B cell (primary cell): Measurements from ENCODE around the gene CHST9.

Experiments used
- EZH2 ChIP-seq: IDR thresholded peaks from 2 replicates; pipeline ENCODE4 v1.6.1; 2012; ENCODE audit warnings: borderline replicate concordance, low read depth, mild to moderate bottlenecking, moderate library complexity, low read length; ENCODE audit not compliant: insufficient read depth, poor library complexity, severe bottlenecking
- TF ChIP-seq, protein P1 (sequence below): fragments of 200-600 bp; IDR thresholded peaks from one replicate; pipeline ENCODE4 v1.8.0; 2022; ENCODE audit warnings: antibody characterized with exemption, mild to moderate bottlenecking

DNA sequence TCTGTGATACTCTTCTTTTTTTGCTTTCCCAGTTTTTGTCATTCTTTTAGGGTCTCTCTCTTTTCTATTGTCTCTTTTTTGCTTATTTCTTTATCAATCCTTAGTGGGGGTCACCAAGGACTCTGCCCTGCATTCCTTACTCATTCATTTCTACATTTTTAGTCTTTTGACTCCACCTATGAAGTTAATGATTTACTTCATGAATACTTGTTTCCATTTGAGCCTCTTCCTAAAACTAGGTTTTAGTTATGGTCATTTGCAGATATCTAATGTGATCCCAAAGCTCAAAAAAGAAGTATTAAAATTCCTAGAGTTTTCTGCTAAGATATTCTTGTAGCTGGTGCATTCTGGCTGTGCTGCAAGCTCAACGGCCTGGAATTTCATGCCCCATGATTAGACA, 170.3 kb downstream of the CHST9 start:
- TF ChIP-seq, protein P1, sequence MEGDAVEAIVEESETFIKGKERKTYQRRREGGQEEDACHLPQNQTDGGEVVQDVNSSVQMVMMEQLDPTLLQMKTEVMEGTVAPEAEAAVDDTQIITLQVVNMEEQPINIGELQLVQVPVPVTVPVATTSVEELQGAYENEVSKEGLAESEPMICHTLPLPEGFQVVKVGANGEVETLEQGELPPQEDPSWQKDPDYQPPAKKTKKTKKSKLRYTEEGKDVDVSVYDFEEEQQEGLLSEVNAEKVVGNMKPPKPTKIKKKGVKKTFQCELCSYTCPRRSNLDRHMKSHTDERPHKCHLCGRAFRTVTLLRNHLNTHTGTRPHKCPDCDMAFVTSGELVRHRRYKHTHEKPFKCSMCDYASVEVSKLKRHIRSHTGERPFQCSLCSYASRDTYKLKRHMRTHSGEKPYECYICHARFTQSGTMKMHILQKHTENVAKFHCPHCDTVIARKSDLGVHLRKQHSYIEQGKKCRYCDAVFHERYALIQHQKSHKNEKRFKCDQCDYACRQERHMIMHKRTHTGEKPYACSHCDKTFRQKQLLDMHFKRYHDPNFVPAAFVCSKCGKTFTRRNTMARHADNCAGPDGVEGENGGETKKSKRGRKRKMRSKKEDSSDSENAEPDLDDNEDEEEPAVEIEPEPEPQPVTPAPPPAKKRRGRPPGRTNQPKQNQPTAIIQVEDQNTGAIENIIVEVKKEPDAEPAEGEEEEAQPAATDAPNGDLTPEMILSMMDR: no peak
- TF ChIP-seq EZH2: no peak
